Globus pallidus (tissue), 1 donor: ENCODE data around the gene METTL3.

Experiments used
- DNase-seq: peaks from one replicate; pipeline ENCODE4 v3.0.0-alpha.2; 2015; ENCODE audit warnings: low spot score

METTL3 gene

GRCh38 chr14:21526672-21527317 is 15.7 kb upstream of the METTL3 start:
- no peak for DNase-seq

GRCh38 chr14:21525962-21526671 is 15.0 kb upstream of the METTL3 start, which contains the start of gene SALL2:
SALL2 (minus strand) TSS chr14:21526346; CDS start chr14:21526127, 219 bp downstream.
- peak; percentile 86 for DNase-seq

- no peak for DNase-seq
These were observed 14.4 kb upstream of the METTL3 start for GRCh38 chr14:21525571-21525961.

- DNase-seq, result no peak
These were observed 13.7 kb upstream of the METTL3 start for GRCh38 chr14:21524575-21525490.

GRCh38 chr14:21523203-21523602 is 12.1 kb upstream of the METTL3 start:
- no peak for DNase-seq

- no peak for DNase-seq
These were observed 10.4 kb upstream of the METTL3 start for GRCh38 chr14:21521501-21521900.

- no peak for DNase-seq
These were observed 9.6 kb upstream of the METTL3 start for GRCh38 chr14:21520767-21521166.

- no peak for DNase-seq
These were observed 7.6 kb upstream of the METTL3 start for GRCh38 chr14:21518725-21519124.

- no peak for DNase-seq
These were observed 3.2 kb upstream of the METTL3 start for GRCh38 chr14:21514341-21514740.

- DNase-seq, result no peak
These were observed 1.6 kb downstream of the METTL3 start for GRCh38 chr14:21509432-21510143.

GRCh38 chr14:21506557-21506956 is 4.6 kb downstream of the METTL3 start:
- no peak for DNase-seq

GRCh38 chr14:21505012-21505553 is 6.1 kb downstream of the METTL3 start:
- DNase-seq, result no peak

- no peak for DNase-seq
These were observed 7.8 kb downstream of the METTL3 start for GRCh38 chr14:21503376-21503775.

- DNase-seq, result no peak
These were observed 9.6 kb downstream of the METTL3 start for GRCh38 chr14:21501568-21501967.

- DNase-seq, result peak; percentile 35
These were observed 12.3 kb downstream of the METTL3 start for GRCh38 chr14:21498540-21499526.

- no peak for DNase-seq
These were observed 14.7 kb downstream of the METTL3 start for GRCh38 chr14:21496453-21496852.

GRCh38 chr14:21494902-21495762 is 16.0 kb downstream of the METTL3 start:
- DNase-seq, result no peak

- DNase-seq, result no peak
These were observed 24.5 kb downstream of the METTL3 start for GRCh38 chr14:21486640-21487087.
